Motor neuron (in vitro differentiated cells): ENCODE results near the gene CD109. TPM values are rescaled to one million over a fixed set of nuclear protein-coding genes. Genes with fewer than 3 reads are reported as not detected.
A peak's percentile ranks its signal among the peaks of the same experiment; 100 is the strongest.

Source experiments
- ATAC-seq, 8 experiments: fragments of 200-7000 bp; cut with Tn5 transposase; replicated peaks in 6 of 8; 2 replicates each; pipeline ENCODE4 v1.8.0; 2021; ENCODE audit warnings: mild to moderate bottlenecking in 8 of 8, moderate library complexity in 8 of 8
- H3K27ac ChIP-seq, 2 donors: fragments of 250-450 bp; sonication (Bioruptor Pico); 2 replicates each; pipeline ENCODE4 v1.9.0; 2021; ENCODE audit warnings: antibody characterized with exemption in 2 of 2, mild to moderate bottlenecking in 2 of 2, moderate library complexity in 1 of 2
- H3K4me1 ChIP-seq, 2 donors: fragments of 250-450 bp; sonication (Bioruptor Pico); replicated peaks in 1 of 2; 2 replicates each; pipeline ENCODE4 v1.6.1; 2021; ENCODE audit warnings: antibody characterized with exemption in 2 of 2, mild to moderate bottlenecking in 2 of 2, moderate library complexity in 1 of 2
- H3K4me3 ChIP-seq, 5 donors: fragments of 250-450 bp; sonication (Bioruptor Pico); 2 replicates each; pipeline ENCODE4 v1.9.0; 2021; ENCODE audit warnings: antibody characterized with exemption in 5 of 5, mild to moderate bottlenecking in 5 of 5, moderate library complexity in 4 of 5
- WGBS, 10 experiments: fragments of 450-650 bp; shearing (Covaris generic); methylation state at CpG; one replicate each; pipeline ENCODE4 v1.0.0; 2022; 5-methylcytosine and 5-hydroxymethylcytosine counted together
- in situ Hi-C, 9 experiments: fragments of 400-800 bp; cut with MboI; loops; one replicate each; pipeline ENCODE4 v1.15.0; 2021; ENCODE audit warnings: low sequenced_read_pairs in 9 of 9, low pct_unique_long_range_greater_than_20kb in 2 of 9; ENCODE audit not compliant: unreplicated experiment in 9 of 9
- total RNA-seq, 8 experiments: library from RNA; unstranded; fragments of 300-600 nt; gene quantifications; 2 replicates each; pipeline versions ENCODE4 v1.2.3 to v1.2.4, GENCODE V29; 2022

The CD109 gene
- total RNA-seq, 8 experiments from 2014 or later: 0.21 to 24.1 (median 5.2) TPM

GRCh38 chr6:73860303-73860702 lies 164.3 kb downstream of the CD109 start:
- peak in 1 of 8 experiments; percentile 33 for ATAC-seq
- H3K27ac ChIP-seq: no peak overlapping the region
- 67 to 100% (median 100%) methylated on average over 1 of the region's 1 CpG; no CpG with 5 or more reads in 1 of the 10 experiments for WGBS, 10 experiments
- H3K4me3 ChIP-seq: no peak overlapping the region
- in situ Hi-C loops: no loop called here
- H3K4me1 ChIP-seq: no peaks in the 10 kb centered on the region

GRCh38 chr6:73866305-73866704 lies 170.3 kb downstream of the CD109 start:
- no peak for ATAC-seq
- Histone ChIP-seq H3K4me1 (no peaks in the 10 kb centered on the region), H3K4me3 (no peak overlapping the region), H3K27ac (no peak overlapping the region)
- in situ Hi-C loops: no loop called here

- no peak for ATAC-seq
- in situ Hi-C loops: no loop called here
- WGBS, 10 experiments: 0 to 81% (median 50%) methylated on average over 1 to 2 of the region's 3 CpGs; no CpG with 5 or more reads in 2 of the 10 experiments
These were observed 171.4 kb downstream of the CD109 start for GRCh38 chr6:73867411-73867810.

GRCh38 chr6:73870907-73871306 lies 174.9 kb downstream of the CD109 start:
- no peak for ATAC-seq
- no peak overlapping the region for H3K4me3 ChIP-seq
- no peak overlapping the region for H3K27ac ChIP-seq
- H3K4me1 ChIP-seq: no peaks in the 10 kb centered on the region
- in situ Hi-C loops: no loop called here
- WGBS, 10 experiments: 77 to 100% (median 95%) methylated on average over 1 to 3 of the region's 3 CpGs; no CpG with 5 or more reads in 2 of the 10 experiments

More at GRCh38 chr6:73867411-73867810, 171.4 kb downstream of the CD109 start:
- Histone ChIP-seq H3K4me3 (no peak overlapping the region), H3K4me1 (no peaks in the 10 kb centered on the region), H3K27ac (no peak overlapping the region)

GRCh38 chr6:73873081-73873480 lies 177.1 kb downstream of the CD109 start:
- no peak for ATAC-seq
- Histone ChIP-seq H3K4me1 (no peaks in the 10 kb centered on the region), H3K27ac (no peak overlapping the region), H3K4me3 (no peak overlapping the region)
- in situ Hi-C loops: no loop called here

Other genes starting within 250 kb of the CD109 start
- 1 to 10 TPM in 1 of 8 experiments, under 1 TPM in 7; 0.14 to 1.0 (median 0.28) TPM for gene CGAS, start 243.9 kb upstream of the CD109 start, total RNA-seq
- 10 to 100 TPM; 18.9 to 35.1 (median 25.2) TPM for gene MTO1, start 234.5 kb upstream of the CD109 start, total RNA-seq
- over 10,000 TPM in 7 of 8 experiments, 1,000 to 10,000 TPM in 1; 9,744 to 15,299 (median 11,254) TPM for gene EEF1A1, start 175.2 kb upstream of the CD109 start, total RNA-seq
- gene SLC17A5, start 42.2 kb upstream of the CD109 start, total RNA-seq: 10 to 100 TPM in 6 of 8 experiments, 1 to 10 TPM in 2; 6.8 to 26.2 (median 15.2) TPM